Measurements from ENCODE around the gene ZC3H14. TPM values are rescaled to one million over a fixed set of nuclear protein-coding genes. Genes with fewer than 3 reads are reported as not detected.

ZC3H14 gene
- total and polyA plus RNA-seq, 9 of the 15 experiments (the other 6 are each of a cell fraction or from before 2014, with no cell fraction given): 21.1 to 109 (median 45.3) TPM

- ATAC-seq (no peak), FAIRE-seq (no peak), DNase-seq (ENCODE audit: extremely low read depth in 1 of 4, low spot score in 3 of 4) (no peak)
- intact Hi-C loops (cut with micrococcal nuclease): no loop called here
- no TSS peak for BruUV-seq (replicated peaks)
- Histone ChIP-seq H3K79me2 (ENCODE audit: control insufficient read depth, insufficient read depth, low read length) (no peaks in the 10 kb centered on the region), H3K36me3 (ENCODE audit: control insufficient read depth, insufficient read depth, low read length) (no peaks in the 10 kb centered on the region), H3K9me3 (replicated peaks; ENCODE audit: control insufficient read depth, insufficient read depth, low read depth, low read length) (no peaks in the 10 kb centered on the region), H3K27ac (ENCODE audit: extremely low read depth, low read depth, low read length) (no peak overlapping the region), H3K4me1 (replicated peaks in 1 of 2; ENCODE audit: control insufficient read depth in 2 of 2, insufficient read depth in 2 of 2, low read length in 2 of 2) (no peaks in the 10 kb centered on the region), H3K9me1 (ENCODE audit: control insufficient read depth, insufficient read depth, low read length) (no peaks in the 10 kb centered on the region), H3K9ac (ENCODE audit: insufficient read depth in 1 of 2, low read depth in 2 of 2, low read length in 2 of 2) (no peak overlapping the region), H4K20me1 (replicated peaks; ENCODE audit: control insufficient read depth, insufficient read depth, low read length) (no peaks in the 10 kb centered on the region), H3K4me2 (ENCODE audit: insufficient read depth, low read length) (no peak overlapping the region), H3K27me3 (ENCODE audit: control insufficient read depth in 2 of 2, insufficient read depth in 2 of 2, low read length in 2 of 2) (no peaks in the 10 kb centered on the region), H2AFZ (ENCODE audit: low read depth, low read length) (no peak overlapping the region), H3K4me3 (no peak overlapping the region)
- in situ Hi-C loops (cut with MboI): no loop called here
- 74% methylated on average over 2 of the region's 3 CpGs for WGBS (ENCODE audit: insufficient coverage, low coverage, missing lambda C conversion rate)
- ChIA-PET POLR2A (no interaction called here), CTCF (ENCODE audit: low intra/inter-chr PET ratio) (no interaction called here)
- TF ChIP-seq KLF13 (tag; IDR thresholded peaks at IDR 0.05; ENCODE audit: borderline replicate concordance, low read depth): no peak
- no peak for TF ChIP-seq PCBP1 (IDR thresholded peaks at IDR 0.05; ENCODE audit: low read depth, low read length, poor library complexity, severe bottlenecking)
- TF ChIP-seq, protein P1, sequence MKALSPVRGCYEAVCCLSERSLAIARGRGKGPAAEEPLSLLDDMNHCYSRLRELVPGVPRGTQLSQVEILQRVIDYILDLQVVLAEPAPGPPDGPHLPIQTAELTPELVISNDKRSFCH (CRISPR knock-in tag; IDR thresholded peaks at IDR 0.05): no peak
- TF ChIP-seq, protein P1 (tag; IDR thresholded peaks at IDR 0.05): no peak
- TF ChIP-seq PCBP2 (IDR thresholded peaks at IDR 0.05; ENCODE audit: low read depth, low read length, poor library complexity, severe bottlenecking): no peak
- no peak for TF ChIP-seq TCF7 (IDR thresholded peaks at IDR 0.05; ENCODE audit: borderline replicate concordance)
- TF ChIP-seq ZKSCAN1 (IDR thresholded peaks at IDR 0.05; ENCODE audit: low read depth, low read length): no peak
- TF ChIP-seq, protein P2, sequence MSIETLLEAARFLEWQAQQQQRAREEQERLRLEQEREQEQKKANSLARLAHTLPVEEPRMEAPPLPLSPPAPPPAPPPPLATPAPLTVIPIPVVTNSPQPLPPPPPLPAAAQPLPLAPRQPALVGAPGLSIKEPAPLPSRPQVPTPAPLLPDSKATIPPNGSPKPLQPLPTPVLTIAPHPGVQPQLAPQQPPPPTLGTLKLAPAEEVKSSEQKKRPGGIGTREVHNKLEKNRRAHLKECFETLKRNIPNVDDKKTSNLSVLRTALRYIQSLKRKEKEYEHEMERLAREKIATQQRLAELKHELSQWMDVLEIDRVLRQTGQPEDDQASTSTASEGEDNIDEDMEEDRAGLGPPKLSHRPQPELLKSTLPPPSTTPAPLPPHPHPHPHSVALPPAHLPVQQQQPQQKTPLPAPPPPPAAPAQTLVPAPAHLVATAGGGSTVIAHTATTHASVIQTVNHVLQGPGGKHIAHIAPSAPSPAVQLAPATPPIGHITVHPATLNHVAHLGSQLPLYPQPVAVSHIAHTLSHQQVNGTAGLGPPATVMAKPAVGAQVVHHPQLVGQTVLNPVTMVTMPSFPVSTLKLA (conservative IDR thresholded peaks at IDR 0.05): no peak
- TF ChIP-seq ZNF41 (CRISPR knock-in tag; conservative IDR thresholded peaks at IDR 0.05): no peak
- no peak for TF ChIP-seq RBBP5 (IDR thresholded peaks at IDR 0.05; ENCODE audit: borderline replicate concordance, insufficient read depth, low read length, poor library complexity, severe bottlenecking)
- TF ChIP-seq KDM2B (CRISPR knock-in tag; IDR thresholded peaks at IDR 0.05): no peak
- no peak for TF ChIP-seq SIRT6 (IDR thresholded peaks at IDR 0.05; ENCODE audit: low read depth, low read length)
- TF ChIP-seq TRIM28 (IDR thresholded peaks at IDR 0.05): no peak
- no peak for TF ChIP-seq HOMEZ (CRISPR knock-in tag; IDR thresholded peaks at IDR 0.05)
- TF ChIP-seq HDAC1 (IDR thresholded peaks at IDR 0.05): no peak
- TF ChIP-seq NFIX (CRISPR knock-in tag; IDR thresholded peaks at IDR 0.05; ENCODE audit: low read depth): no peak
- no peak for TF ChIP-seq CREM (IDR thresholded peaks at IDR 0.05; ENCODE audit: low read depth)
- TF ChIP-seq HEY1 (CRISPR knock-in tag; IDR thresholded peaks at IDR 0.05; ENCODE audit: borderline replicate concordance): no peak
- TF ChIP-seq ZNF512 (tag; IDR thresholded peaks at IDR 0.05): no peak
- no peak for TF ChIP-seq RNF2 (IDR thresholded peaks at IDR 0.05)
These were observed 40.4 kb upstream of the ZC3H14 start for GRCh38 chr14:88522393-88522792.

Measured in K562 (cell line).